Upper lobe of left lung (tissue), 6 donors: ENCODE results near the gene SSBP3. TPM values are rescaled to one million over a fixed set of nuclear protein-coding genes. Genes with fewer than 3 reads are reported as not detected.

Experiments used
- ATAC-seq, 2 donors: fragments of 200-7000 bp; cut with Tn5 transposase; one replicate each; pipeline ENCODE4 v1.9.1; 2022; ENCODE audit warnings: mild to moderate bottlenecking in 2 of 2, moderate library complexity in 2 of 2; ENCODE audit not compliant: low FRiP score in 2 of 2
- DNase-seq, 2 donors: peaks; one replicate each; pipeline ENCODE4 v3.0.0-alpha.2; 2019 to 2020
- H3K27ac ChIP-seq, 4 donors: fragments of 200-600 bp; sonication (generic); one replicate each; pipeline ENCODE4 v1.5.1; 2016 to 2019
- H3K27me3 ChIP-seq, 4 donors: fragments of 200-600 bp; sonication (generic); one replicate each; pipeline ENCODE4 v1.5.1; 2017 to 2019
- H3K36me3 ChIP-seq, 4 donors: fragments of 200-600 bp; sonication (generic); one replicate each; pipeline ENCODE4 v1.5.1; 2016 to 2019
- H3K4me1 ChIP-seq, 4 donors: fragments of 200-600 bp; sonication (generic); one replicate each; pipeline ENCODE4 v1.5.1; 2018 to 2019
- H3K4me3 ChIP-seq, 4 donors: fragments of 200-600 bp; sonication (generic); one replicate each; pipeline ENCODE4 v1.5.1; 2017 to 2019; ENCODE audit warnings: mild to moderate bottlenecking in 2 of 4, moderate library complexity in 1 of 4
- H3K9me3 ChIP-seq, 4 donors: fragments of 200-600 bp; sonication (generic); one replicate each; pipeline ENCODE4 v1.5.1; 2018 to 2019
- EP300 ChIP-seq, 4 donors: sonication (generic); formaldehyde crosslinking; IDR thresholded peaks; one replicate each; pipeline ENCODE4 v1.5.1; 2017; ENCODE audit warnings: antibody characterized with exemption in 4 of 4, control low read depth in 2 of 4
- POLR2A ChIP-seq, 4 donors: fragments of 450-650 bp; IDR thresholded peaks; one replicate each; pipeline ENCODE4 v1.5.1; 2016 to 2017; ENCODE audit warnings: antibody characterized with exemption in 4 of 4, mild to moderate bottlenecking in 2 of 4
- POLR2AphosphoS5 ChIP-seq, 2 donors: sonication (generic); formaldehyde crosslinking; IDR thresholded peaks; one replicate each; pipeline ENCODE4 v1.5.1; 2017; ENCODE audit warnings: antibody characterized with exemption in 2 of 2
- WGBS, 2 donors: methylation state at CpG; one replicate each; pipeline ENCODE4 v1.1.5; 2017 to 2018; 5-methylcytosine and 5-hydroxymethylcytosine counted together
- total RNA-seq, 6 donors: library from RNA; depleted of rRNA in 4 of 6; stranded (reverse); fragments of >200 nt in 4 of 6; gene quantifications; one replicate each; pipeline versions ENCODE4 v1.1.0 to v1.2.1, GENCODE V29; 2016 to 2021
- TF ChIP-seq, protein P1 (sequence below), 6 experiments: fragments of 450-650 bp in 4 of 6; fragments of 200-600 bp in 2 of 6; sonication (generic) in 2 of 6; IDR thresholded peaks; one replicate each; pipeline ENCODE4 v1.5.1; 2016 to 2019; ENCODE audit warnings: antibody characterized with exemption in 6 of 6
- donor health status: DM: no; HTN: no; CAD: no; lungs with moderate emphysema.
- donor health status: DM: no; HTN: yes; CAD: no; lungs with severe emphysema.

Gene SSBP3
- total RNA-seq, 6 donors from 2014 or later = 17.8 to 35.6 (median 26.4) TPM

DNA sequence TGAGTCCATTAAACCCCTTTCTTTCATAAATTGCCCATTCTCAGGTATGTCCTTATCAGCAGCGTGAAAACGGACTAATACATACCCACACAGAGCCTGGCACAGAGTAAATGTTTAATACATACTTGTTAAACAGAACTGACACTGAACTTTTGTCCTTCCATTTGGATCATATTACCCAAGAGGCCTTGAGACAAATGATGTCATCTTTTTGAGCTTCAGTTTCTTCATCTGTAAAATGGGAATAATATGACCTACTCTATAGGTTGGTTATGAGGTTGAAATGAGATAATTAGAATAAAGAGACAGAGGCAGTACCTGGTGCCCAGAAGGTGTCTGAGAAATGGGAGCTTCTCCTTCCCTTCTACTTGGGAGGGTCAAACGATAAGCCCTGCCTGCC is 220.1 kb downstream of the SSBP3 start:
- Histone ChIP-seq H3K4me1 (no peaks in the 10 kb centered on the region), H3K36me3 (peaks cover 0 to 28% (median 17%) of the 10 kb centered on the region in 4 donors)
- 93 to 100% methylated on average over 3 of the region's 3 CpGs for WGBS, 2 donors

DNA sequence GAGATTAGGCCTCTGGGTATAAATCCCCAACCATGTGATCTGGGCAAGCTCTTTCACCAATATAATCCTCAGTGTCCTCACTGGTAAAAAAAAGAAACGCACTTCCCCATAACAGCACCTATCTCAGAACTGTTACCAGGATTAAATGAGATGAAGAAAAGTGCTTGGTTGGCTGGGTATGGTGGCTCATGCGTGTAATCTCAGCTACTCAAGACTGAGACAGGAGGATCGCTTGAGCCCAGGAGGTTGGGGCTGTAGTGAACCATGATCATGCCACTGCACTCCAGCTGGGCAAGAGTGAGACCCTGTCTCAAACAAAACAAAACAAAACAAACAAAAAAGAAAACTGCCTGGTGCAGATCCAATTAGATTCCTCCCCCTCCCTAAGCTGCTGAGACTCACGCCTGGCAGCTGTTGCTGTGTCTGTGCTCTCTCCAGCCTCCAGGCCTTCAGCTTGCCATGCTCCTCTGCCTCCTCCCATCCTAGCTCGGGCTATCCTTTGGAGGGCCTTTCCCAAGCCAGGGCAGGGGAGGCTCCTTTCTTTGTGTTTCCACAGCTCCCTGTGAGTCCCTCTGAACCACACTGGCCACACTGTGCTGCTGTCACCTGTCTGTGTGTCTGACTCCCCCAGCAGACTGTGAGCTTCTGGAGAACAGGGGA is 225.4 kb downstream of the SSBP3 start:
- Histone ChIP-seq H3K27me3 (no peaks in the 10 kb centered on the region), H3K4me1 (no peaks in the 10 kb centered on the region), H3K27ac (no peak overlapping the region), H3K4me3 (no peak overlapping the region), H3K9me3 (no peaks in the 10 kb centered on the region), H3K36me3 (peaks cover 0 to 10% (median 4%) of the 10 kb centered on the region in 4 donors)
- TF ChIP-seq POLR2AphosphoS5 (IDR thresholded peaks at IDR 0.05) (no peak), POLR2A (IDR thresholded peaks at IDR 0.05) (no peak), EP300 (IDR thresholded peaks at IDR 0.05) (no peak)
- TF ChIP-seq, protein P1, sequence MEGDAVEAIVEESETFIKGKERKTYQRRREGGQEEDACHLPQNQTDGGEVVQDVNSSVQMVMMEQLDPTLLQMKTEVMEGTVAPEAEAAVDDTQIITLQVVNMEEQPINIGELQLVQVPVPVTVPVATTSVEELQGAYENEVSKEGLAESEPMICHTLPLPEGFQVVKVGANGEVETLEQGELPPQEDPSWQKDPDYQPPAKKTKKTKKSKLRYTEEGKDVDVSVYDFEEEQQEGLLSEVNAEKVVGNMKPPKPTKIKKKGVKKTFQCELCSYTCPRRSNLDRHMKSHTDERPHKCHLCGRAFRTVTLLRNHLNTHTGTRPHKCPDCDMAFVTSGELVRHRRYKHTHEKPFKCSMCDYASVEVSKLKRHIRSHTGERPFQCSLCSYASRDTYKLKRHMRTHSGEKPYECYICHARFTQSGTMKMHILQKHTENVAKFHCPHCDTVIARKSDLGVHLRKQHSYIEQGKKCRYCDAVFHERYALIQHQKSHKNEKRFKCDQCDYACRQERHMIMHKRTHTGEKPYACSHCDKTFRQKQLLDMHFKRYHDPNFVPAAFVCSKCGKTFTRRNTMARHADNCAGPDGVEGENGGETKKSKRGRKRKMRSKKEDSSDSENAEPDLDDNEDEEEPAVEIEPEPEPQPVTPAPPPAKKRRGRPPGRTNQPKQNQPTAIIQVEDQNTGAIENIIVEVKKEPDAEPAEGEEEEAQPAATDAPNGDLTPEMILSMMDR (IDR thresholded peaks at IDR 0.05) = no peak
- WGBS, 2 donors = 94 to 96% methylated on average over 5 of the region's 5 CpGs
- DNase-seq (no peak), ATAC-seq (no peak)

More for the DNA sequence above, 220.1 kb downstream of the SSBP3 start:
- ATAC-seq = no peak
- Histone ChIP-seq H3K4me3 (no peak overlapping the region), H3K9me3 (no peaks in the 10 kb centered on the region), H3K27ac (no peak overlapping the region), H3K27me3 (no peaks in the 10 kb centered on the region)
- TF ChIP-seq EP300 (IDR thresholded peaks at IDR 0.05) (no peak), POLR2AphosphoS5 (IDR thresholded peaks at IDR 0.05) (no peak), POLR2A (IDR thresholded peaks at IDR 0.05) (no peak)
- TF ChIP-seq, protein P1 (IDR thresholded peaks at IDR 0.05) = no peak
- no peak for DNase-seq

DNA sequence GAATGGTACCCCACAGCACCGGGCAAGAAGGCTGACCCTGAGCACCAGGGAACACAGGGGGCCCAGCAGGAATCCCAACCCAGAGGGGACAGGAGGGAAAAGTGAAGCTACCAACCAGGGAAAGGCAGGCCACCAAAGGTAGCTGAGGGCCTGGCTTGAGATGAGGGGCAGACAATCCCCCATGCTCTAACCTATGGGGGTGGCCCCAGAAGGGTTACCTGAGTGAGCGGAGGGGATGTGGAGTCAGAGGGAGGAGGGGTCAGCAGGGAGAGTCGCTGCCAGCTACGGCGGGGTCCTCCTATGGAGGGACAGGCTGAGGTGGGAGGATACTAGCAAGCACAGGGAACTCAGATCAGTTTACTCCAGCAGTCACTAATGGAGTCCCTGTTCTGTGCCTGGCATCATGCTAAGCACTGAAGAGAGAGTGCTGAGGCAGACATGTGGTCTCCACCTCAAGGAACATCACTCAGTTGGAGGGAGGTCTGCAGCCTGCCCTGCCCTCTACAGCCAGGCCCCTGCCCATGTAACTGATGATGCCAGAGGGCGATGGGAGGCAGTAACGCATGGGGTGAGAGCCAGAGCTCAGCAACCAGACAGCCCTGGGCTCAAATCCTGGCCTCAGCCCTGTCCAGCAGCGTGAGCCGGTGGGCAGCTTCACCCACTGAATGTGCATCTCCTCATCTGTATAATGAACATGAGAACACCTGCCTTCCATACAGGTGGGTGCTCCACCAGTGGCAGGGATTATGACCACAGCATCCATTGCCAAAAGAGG is 227.7 kb downstream of the SSBP3 start:
- H3K27me3 ChIP-seq = no peaks in the 10 kb centered on the region
- peak in 1 of 2 donors; percentile 26 for DNase-seq
- no peak overlapping the region for H3K27ac ChIP-seq
- H3K36me3 ChIP-seq = peaks cover 0 to 10% (median 4%) of the 10 kb centered on the region in 4 donors
- no peak overlapping the region for H3K4me3 ChIP-seq
- 84 to 90% methylated on average over 9 of the region's 9 CpGs for WGBS, 2 donors
- TF ChIP-seq, protein P1 (IDR thresholded peaks at IDR 0.05) = no peak
- TF ChIP-seq POLR2AphosphoS5 (IDR thresholded peaks at IDR 0.05) (no peak), EP300 (IDR thresholded peaks at IDR 0.05) (no peak), POLR2A (IDR thresholded peaks at IDR 0.05) (no peak)
- no peak for ATAC-seq
- no peaks in the 10 kb centered on the region for H3K4me1 ChIP-seq
- no peaks in the 10 kb centered on the region for H3K9me3 ChIP-seq

DNA sequence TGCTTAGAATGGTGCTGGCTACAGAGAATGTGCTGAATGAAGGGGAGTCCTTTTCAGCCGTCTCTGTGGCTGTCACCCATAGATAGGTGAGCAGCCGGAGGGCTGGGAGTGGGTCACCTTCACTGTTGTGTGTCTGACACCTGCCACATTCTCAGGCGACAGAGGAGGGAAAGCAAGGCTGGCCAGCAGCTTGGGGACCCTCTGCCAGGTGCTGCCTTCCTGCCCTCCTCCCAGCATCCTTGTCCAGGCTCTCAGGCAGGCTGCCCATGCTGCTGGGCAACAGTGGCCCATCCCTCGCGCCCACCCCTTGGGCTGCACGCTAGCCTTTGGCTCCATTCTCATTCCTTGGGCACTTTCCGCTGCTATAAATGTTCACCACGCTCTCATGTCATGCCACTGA is 228.5 kb downstream of the SSBP3 start:
- no peak for TF ChIP-seq EP300 (IDR thresholded peaks at IDR 0.05)
- WGBS, 2 donors = 91 to 92% methylated on average over 8 of the region's 8 CpGs
- H3K9me3 ChIP-seq = no peaks in the 10 kb centered on the region
- ATAC-seq (no peak), DNase-seq (peak in 1 of 2 donors; percentile 47)
- H3K4me1 ChIP-seq = no peaks in the 10 kb centered on the region
- H3K36me3 ChIP-seq = peaks cover 0 to 10% (median 4%) of the 10 kb centered on the region in 4 donors
- H3K4me3 ChIP-seq = no peak overlapping the region
- H3K27ac ChIP-seq = no peak overlapping the region
- no peaks in the 10 kb centered on the region for H3K27me3 ChIP-seq

DNA sequence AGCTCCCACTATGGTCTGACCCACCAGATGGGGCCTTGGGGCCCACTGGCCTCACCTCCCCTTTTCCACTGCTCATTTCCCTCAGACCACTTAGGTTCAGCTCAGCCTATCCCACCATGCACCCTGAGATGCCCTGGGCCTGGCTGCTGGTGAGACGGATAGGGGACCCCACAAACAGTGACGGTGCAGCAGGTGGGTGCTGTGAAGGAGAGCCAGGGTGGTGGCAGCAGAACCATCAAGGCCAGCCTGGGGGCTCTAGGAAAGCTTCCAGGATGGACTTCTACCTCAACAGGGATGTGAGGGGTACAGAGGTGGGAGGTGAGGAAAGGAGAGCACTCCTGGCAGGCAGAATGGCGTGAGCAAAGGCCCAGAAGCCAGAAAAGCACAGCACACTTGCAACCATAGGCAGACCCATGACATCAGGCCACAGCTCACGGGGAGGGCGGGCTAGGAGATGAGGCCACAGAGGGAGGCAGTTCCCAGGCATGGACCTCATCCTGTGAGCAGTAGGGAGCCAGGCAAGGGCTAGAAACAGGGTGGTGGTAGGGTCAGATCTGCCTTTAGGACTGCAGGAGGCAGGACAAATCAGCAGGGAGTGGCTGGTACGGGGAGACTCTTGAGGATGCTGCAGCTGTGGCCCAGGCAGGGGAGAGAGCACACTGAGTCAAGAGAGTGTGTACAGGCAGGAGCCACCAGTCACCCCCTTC is 229.4 kb downstream of the SSBP3 start:
- peak in 1 of 2 donors; percentile 16 for DNase-seq

More for the DNA sequence above, 229.4 kb downstream of the SSBP3 start:
- Histone ChIP-seq H3K4me1 (no peaks in the 10 kb centered on the region), H3K4me3 (no peak overlapping the region), H3K36me3 (peaks cover 0 to 10% (median 4%) of the 10 kb centered on the region in 4 donors), H3K27ac (no peak overlapping the region), H3K27me3 (no peaks in the 10 kb centered on the region), H3K9me3 (no peaks in the 10 kb centered on the region)
- no peak for ATAC-seq
- TF ChIP-seq, protein P1 (IDR thresholded peaks at IDR 0.05) = no peak
- TF ChIP-seq POLR2A (IDR thresholded peaks at IDR 0.05) (no peak), POLR2AphosphoS5 (IDR thresholded peaks at IDR 0.05) (no peak), EP300 (IDR thresholded peaks at IDR 0.05) (no peak)
- WGBS, 2 donors = 95 to 97% methylated on average over 6 of the region's 6 CpGs
